ENCODE results near the gene S100Z. TPM values are rescaled to one million over a fixed set of nuclear protein-coding genes. Genes with fewer than 3 reads are reported as not detected.

The S100Z gene
- total and polyA plus RNA-seq, 8 donors, result 0.08 to 0.89 TPM; not detected in 6

DNA sequence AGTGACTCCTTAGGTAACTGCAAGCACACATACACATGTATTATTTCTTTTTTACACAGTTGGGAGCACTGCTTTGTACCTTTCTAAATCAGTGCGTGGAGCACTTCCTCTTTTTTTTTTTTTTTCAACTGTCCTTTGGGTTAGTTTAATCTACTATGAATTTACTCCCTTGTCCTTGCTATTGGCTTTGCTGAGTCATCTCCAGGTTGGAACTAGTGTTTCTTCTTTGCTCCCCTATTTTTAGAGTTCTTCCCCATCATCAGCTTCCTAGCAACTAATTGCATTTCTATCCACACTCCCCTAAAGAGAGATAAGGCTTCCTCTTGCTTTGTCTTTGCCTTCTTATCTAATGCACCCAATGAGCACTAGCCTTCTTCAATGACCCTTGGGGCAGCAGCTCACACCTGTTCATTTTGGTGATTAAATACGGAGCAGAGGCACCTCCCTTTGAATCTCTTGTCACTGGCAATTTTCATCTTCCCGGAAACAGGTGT, 24.3 kb downstream of the S100Z start:
- Histone ChIP-seq H3K4me1 (no peaks in the 10 kb centered on the region), H3K27me3 (no peaks in the 10 kb centered on the region), H3K4me3 (no peak overlapping the region), H3K36me3 (no peaks in the 10 kb centered on the region), H3K9me3 (no peaks in the 10 kb centered on the region), H3K27ac (no peak overlapping the region)
- TF ChIP-seq EP300 (IDR thresholded peaks at IDR 0.05), result no peak
- TF ChIP-seq POLR2AphosphoS5 (IDR thresholded peaks at IDR 0.05), result no peak
- TF ChIP-seq, protein P1, sequence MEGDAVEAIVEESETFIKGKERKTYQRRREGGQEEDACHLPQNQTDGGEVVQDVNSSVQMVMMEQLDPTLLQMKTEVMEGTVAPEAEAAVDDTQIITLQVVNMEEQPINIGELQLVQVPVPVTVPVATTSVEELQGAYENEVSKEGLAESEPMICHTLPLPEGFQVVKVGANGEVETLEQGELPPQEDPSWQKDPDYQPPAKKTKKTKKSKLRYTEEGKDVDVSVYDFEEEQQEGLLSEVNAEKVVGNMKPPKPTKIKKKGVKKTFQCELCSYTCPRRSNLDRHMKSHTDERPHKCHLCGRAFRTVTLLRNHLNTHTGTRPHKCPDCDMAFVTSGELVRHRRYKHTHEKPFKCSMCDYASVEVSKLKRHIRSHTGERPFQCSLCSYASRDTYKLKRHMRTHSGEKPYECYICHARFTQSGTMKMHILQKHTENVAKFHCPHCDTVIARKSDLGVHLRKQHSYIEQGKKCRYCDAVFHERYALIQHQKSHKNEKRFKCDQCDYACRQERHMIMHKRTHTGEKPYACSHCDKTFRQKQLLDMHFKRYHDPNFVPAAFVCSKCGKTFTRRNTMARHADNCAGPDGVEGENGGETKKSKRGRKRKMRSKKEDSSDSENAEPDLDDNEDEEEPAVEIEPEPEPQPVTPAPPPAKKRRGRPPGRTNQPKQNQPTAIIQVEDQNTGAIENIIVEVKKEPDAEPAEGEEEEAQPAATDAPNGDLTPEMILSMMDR (IDR thresholded peaks at IDR 0.05), result no peak
- no peak for TF ChIP-seq POLR2A (IDR thresholded peaks at IDR 0.05)
- 25 to 36% (median 30%) methylated on average over 3 of the region's 3 CpGs for WGBS, 5 donors
- intact Hi-C loops (cut with DNase I; ENCODE audit: low total_unique reads), result loop anchor here (10.0 kb wide), 1 partner anchor 141 kb away; no protein-coding TSS in a partner anchor
- no peak for DNase-seq

DNA sequence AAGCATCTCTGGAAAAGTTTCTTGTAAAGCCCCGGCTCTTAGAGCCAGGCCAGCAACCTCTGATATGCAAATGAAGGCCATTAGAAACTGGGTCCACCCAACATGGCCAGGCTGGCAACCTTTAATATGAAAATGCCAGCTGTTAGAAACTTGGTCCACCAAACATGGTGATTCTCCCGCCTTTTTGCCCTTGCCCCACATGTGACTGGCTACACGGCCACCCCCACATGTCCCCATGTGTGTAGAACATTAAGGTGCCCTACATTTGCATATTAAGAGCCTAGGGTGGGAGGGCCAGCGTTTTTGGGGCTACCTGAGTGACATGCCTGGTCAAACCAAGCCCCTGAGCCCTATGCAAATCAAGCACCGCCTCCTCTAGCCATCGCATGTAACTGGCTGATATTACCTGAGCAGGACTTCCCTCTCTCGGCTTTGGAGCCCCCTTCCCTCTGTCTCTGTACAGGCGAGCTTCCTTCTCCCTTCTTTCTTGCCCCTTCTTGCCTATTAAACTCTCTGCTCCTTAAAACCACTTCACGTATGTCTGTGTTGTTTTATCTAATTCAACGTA, 39.0 kb downstream of the S100Z start:
- Histone ChIP-seq H3K27me3 (peaks cover 0 to 9% (median 0%) of the 10 kb centered on the region in 3 donors), H3K9me3 (no peaks in the 10 kb centered on the region), H3K4me3 (no peak overlapping the region), H3K36me3 (no peaks in the 10 kb centered on the region), H3K4me1 (no peaks in the 10 kb centered on the region), H3K27ac (no peak overlapping the region)
- 74 to 86% (median 76%) methylated on average over 10 of the region's 10 CpGs for WGBS, 5 donors
- intact Hi-C loops (cut with DNase I; ENCODE audit: low total_unique reads), result no loop called here
- TF ChIP-seq, protein P1 (IDR thresholded peaks at IDR 0.05), result no peak
- TF ChIP-seq POLR2AphosphoS5 (IDR thresholded peaks at IDR 0.05) (no peak), EP300 (IDR thresholded peaks at IDR 0.05) (no peak), POLR2A (IDR thresholded peaks at IDR 0.05) (no peak)
- DNase-seq, result no peak

GRCh38 chr5:76893294-76893693, 43.5 kb downstream of the S100Z start:
- no peak overlapping the region for H3K4me3 ChIP-seq
- peaks cover 0 to 3% (median 0%) of the 10 kb centered on the region in 3 donors for H3K27me3 ChIP-seq
- H3K36me3 ChIP-seq, result no peaks in the 10 kb centered on the region
- H3K4me1 ChIP-seq, result no peaks in the 10 kb centered on the region
- no peak for TF ChIP-seq POLR2AphosphoS5 (IDR thresholded peaks at IDR 0.05)
- intact Hi-C loops (cut with DNase I; ENCODE audit: low total_unique reads), result no loop called here
- no peak overlapping the region for H3K27ac ChIP-seq
- no peak for DNase-seq
- 67 to 87% (median 83%) methylated on average over 2 of the region's 2 CpGs for WGBS, 5 donors
- peaks cover 0 to 6% (median 0%) of the 10 kb centered on the region in 4 donors for H3K9me3 ChIP-seq

DNA sequence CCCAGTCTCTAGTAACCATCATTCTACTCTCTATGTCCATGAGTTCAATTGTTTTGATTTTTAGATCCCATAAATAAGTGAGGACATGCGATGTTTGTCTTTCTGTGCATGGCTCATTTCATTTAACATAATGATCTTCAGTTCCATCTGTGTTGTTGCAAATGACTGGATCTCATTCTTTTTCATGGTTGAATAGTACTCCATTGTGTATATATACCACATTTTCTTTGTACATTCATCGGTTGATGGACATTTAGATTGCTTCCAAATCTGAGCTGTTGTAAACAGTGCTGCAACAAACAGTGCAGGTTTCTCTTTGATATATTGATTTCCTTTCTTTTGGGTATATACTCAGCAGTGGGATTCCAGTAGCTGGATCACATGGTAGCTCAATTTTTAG, 46.4 kb downstream of the S100Z start:
- no peak for DNase-seq
- 95 to 98% (median 97%) methylated on average over 2 of the region's 2 CpGs for WGBS, 5 donors

More for the DNA sequence above, 46.4 kb downstream of the S100Z start:
- no peak for TF ChIP-seq EP300 (IDR thresholded peaks at IDR 0.05)
- TF ChIP-seq, protein P1 (IDR thresholded peaks at IDR 0.05), result no peak
- no peak for TF ChIP-seq POLR2A (IDR thresholded peaks at IDR 0.05)
- TF ChIP-seq POLR2AphosphoS5 (IDR thresholded peaks at IDR 0.05), result no peak
- H3K27me3 ChIP-seq, result peaks cover 0 to 2% (median 0%) of the 10 kb centered on the region in 3 donors
- no peaks in the 10 kb centered on the region for H3K36me3 ChIP-seq
- no peaks in the 10 kb centered on the region for H3K4me1 ChIP-seq
- H3K27ac ChIP-seq, result no peak overlapping the region
- peaks cover 5 to 19% (median 12%) of the 10 kb centered on the region in 4 donors for H3K9me3 ChIP-seq
- intact Hi-C loops (cut with DNase I; ENCODE audit: low total_unique reads), result no loop called here
- no peak overlapping the region for H3K4me3 ChIP-seq

Data from stomach (tissue), 9 donors.